Kidney epithelial cell (primary cell): ENCODE data around the gene TECPR2. TPM values are rescaled to one million over a fixed set of nuclear protein-coding genes. Genes with fewer than 3 reads are reported as not detected.

Experiments used
- DNase-seq: peaks from one replicate; pipeline ENCODE4 v3.0.0-alpha.2; 2010; ENCODE audit warnings: low read depth
- H3K27me3 ChIP-seq: 2 replicates; pipeline ENCODE4 v1.6.0; 2011; ENCODE audit warnings: low read length; ENCODE audit not compliant: control insufficient read depth, insufficient read depth
- H3K36me3 ChIP-seq: 2 replicates; pipeline ENCODE4 v1.5.1; 2011; ENCODE audit warnings: low read length; ENCODE audit not compliant: control insufficient read depth, insufficient read depth
- H3K4me3 ChIP-seq: 2 replicates; pipeline ENCODE4 v1.5.1; 2011; ENCODE audit warnings: low read depth, mild to moderate bottlenecking, control low read depth, low read length
- total RNA-seq: library from RNA; depleted of rRNA; stranded (reverse); fragments of >200 nt; gene quantifications from 2 replicates; pipeline ENCODE4 v1.2.3, GENCODE V29; 2015
- TF ChIP-seq, protein P1 (sequence below): IDR thresholded peaks from 2 replicates; pipeline ENCODE4 v1.5.1; 2011; ENCODE audit warnings: mild to moderate bottlenecking, moderate library complexity, low read length, control low read depth, inconsistent platforms; ENCODE audit not compliant: insufficient read depth, poor library complexity, severe bottlenecking

Gene TECPR2
- total RNA-seq, 1 donor from 2014 or later: 16.6 TPM

DNA sequence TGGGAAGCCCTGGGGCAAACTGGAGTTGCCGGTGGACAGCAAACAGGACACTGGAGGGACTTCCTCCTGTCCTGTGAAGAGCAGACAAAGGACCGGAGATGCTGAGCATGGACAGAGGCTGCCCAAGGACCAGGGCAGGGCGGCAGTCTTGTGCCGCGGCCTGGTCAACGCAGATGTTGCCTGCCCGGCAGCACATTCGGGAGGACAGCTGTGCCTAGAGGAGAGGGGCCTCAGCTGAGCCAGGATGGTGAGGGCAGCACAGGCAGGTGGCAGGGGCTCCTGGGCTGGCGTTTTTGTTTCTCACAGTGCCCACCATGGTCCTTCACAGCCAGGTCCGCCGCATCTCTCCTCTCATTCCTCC, 133.6 kb downstream of the TECPR2 start:
- no peak overlapping the region for H3K4me3 ChIP-seq
- DNase-seq: no peak
- H3K27me3 ChIP-seq: no peaks in the 10 kb centered on the region
- TF ChIP-seq, protein P1, sequence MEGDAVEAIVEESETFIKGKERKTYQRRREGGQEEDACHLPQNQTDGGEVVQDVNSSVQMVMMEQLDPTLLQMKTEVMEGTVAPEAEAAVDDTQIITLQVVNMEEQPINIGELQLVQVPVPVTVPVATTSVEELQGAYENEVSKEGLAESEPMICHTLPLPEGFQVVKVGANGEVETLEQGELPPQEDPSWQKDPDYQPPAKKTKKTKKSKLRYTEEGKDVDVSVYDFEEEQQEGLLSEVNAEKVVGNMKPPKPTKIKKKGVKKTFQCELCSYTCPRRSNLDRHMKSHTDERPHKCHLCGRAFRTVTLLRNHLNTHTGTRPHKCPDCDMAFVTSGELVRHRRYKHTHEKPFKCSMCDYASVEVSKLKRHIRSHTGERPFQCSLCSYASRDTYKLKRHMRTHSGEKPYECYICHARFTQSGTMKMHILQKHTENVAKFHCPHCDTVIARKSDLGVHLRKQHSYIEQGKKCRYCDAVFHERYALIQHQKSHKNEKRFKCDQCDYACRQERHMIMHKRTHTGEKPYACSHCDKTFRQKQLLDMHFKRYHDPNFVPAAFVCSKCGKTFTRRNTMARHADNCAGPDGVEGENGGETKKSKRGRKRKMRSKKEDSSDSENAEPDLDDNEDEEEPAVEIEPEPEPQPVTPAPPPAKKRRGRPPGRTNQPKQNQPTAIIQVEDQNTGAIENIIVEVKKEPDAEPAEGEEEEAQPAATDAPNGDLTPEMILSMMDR: no peak
- H3K36me3 ChIP-seq: no peaks in the 10 kb centered on the region

DNA sequence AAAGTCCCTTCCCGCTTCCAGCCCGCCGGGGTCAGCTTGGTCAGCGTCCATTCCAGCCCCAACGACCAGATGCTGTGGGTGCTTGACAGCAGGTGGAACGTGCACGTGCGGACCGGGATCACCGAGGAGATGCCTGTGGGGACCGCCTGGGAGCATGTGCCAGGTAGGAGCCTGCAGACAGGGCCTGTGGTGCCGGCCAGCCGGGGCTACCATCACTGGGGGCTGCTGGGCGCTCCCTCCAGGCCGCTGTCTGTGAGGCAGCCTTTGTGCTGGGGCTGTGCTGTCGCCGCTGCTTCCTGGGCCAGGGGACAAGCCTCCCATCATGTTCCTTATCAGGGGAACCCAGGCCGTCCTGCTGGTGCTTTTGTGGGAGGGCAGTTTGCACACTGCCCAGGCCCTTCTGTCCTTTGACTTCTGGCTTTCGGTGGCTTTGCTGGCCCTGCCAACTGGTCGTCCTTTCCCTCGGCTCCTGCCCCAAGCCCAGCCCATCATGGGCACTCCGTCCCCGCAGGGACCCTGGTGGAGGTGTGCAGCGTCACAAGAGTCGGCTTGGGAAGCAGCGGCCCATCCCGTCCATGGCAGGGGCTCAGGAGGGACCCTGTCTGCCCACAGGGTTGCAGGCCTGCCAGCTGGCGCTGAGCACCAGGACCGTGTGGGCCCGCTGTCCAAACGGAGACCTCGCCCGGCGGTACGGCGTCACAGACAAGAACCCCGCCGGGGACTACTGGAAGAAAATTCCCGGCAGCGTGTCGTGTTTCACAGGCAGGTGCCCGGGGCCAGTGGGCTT, 134.4 kb downstream of the TECPR2 start:
- no peaks in the 10 kb centered on the region for H3K36me3 ChIP-seq
- TF ChIP-seq, protein P1: no peak
- H3K4me3 ChIP-seq: no peak overlapping the region
- no peaks in the 10 kb centered on the region for H3K27me3 ChIP-seq
- DNase-seq: no peak

DNA sequence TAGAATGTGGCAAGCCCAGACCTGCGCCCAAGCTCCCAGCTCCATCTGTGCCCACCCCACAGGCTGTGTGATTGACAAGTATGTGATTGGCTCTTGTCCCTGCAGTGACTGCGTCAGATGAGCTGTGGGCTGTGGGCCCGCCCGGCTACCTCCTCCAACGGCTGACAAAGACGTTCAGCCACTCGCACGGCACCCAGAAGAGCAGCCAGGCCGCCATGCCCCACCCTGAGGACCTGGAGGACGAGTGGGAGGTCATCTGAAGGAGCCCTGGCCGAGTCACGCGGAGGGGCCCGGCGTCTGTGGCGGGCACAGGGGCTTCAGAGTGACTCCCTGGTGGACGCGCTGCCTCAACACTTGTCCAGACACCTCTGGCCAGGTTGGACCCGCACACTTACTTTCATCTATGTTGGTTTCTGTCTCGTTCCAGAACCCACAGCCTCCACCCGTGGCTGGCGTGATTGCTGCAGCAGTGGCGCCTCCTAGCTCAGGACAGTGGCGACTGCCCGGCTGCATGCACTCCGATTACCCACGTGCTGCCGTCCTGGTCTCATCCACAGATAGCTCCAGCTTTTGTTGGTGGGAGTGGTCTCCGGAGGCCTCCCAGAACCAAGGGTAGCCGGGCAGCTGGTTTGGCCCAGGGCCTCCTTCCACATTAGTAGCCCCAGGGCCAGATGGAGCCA, 135.4 kb downstream of the TECPR2 start:
- no peak for DNase-seq
- no peak overlapping the region for H3K4me3 ChIP-seq
- TF ChIP-seq, protein P1: peak; percentile 21
- H3K27me3 ChIP-seq: no peaks in the 10 kb centered on the region
- no peaks in the 10 kb centered on the region for H3K36me3 ChIP-seq

DNA sequence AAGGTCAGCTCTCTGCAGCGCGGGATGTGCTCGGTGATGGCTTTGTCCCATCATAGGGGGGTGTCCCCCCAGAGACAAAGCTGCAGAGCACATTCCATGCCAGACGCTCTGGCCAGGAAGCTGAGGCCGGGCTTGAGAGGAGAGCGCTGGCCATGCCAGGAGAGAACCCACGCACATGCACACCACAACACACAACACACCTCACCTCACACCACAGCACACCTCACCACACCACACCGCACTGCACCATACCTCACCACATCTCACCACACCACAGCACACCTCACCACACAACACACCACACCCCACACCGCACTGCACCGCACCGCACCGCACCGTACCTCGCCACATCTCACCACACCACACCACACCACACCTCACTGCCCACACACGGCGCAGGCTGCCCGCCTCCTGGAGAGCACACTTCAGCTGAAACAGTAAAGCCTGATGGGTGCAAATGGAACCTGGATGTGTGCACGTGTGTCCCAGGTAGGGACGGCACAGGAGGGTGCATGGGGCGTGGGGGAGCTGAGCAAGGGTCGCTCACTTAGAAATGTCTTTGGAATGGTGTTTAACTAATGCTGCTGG, 136.0 kb downstream of the TECPR2 start:
- no peak for DNase-seq
- Histone ChIP-seq H3K4me3 (no peak overlapping the region), H3K27me3 (no peaks in the 10 kb centered on the region), H3K36me3 (no peaks in the 10 kb centered on the region)
- TF ChIP-seq, protein P1: no peak

DNA sequence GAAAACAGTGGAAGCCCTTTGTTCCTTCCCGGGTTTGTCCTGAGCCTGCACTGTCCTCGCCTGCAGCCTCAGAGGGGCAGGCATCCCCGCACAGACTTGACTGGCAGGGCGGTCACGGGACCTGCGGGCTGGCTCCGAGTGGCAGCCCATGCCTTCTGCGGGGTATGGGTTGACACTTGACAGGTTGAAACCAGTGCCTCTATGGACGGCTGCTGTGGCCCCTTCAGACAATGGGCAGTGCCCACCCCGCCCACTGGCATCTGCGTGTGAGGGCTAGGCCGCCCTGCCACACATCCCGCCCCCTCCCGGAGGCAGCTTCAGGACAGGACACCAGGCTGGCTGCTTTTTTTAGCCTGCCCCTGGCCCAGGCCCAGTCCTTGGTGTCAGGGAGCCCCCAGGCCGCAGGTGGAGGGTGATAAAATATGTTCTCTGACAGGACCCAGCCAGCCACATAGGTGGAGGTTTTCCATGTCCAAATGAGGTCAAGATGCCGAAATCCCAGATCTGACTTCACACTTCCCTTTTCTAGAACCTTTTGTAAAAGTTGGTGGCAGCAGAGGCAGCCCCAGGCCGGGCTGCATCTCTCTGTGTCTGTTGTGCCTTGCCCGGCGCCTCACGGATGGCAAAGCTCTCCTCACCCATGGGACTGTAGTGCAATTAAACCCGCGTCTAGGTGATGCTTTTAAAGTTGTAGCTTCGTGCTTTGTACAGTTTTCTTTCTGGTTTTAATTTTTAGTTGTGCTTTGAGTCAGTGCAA, 136.8 kb downstream of the TECPR2 start:
- DNase-seq: no peak
- no peaks in the 10 kb centered on the region for H3K27me3 ChIP-seq
- TF ChIP-seq, protein P1: no peak
- no peak overlapping the region for H3K4me3 ChIP-seq
- no peaks in the 10 kb centered on the region for H3K36me3 ChIP-seq
